Hindlimb muscle (tissue), 1 donor: ENCODE results near the gene ANKMY1. TPM values are rescaled to one million over a fixed set of nuclear protein-coding genes. Genes with fewer than 3 reads are reported as not detected.

Experiments
- DNase-seq: peaks from one replicate; pipeline ENCODE4 v3.0.0-alpha.2; 2013
- polyA plus RNA-seq: library from polyadenylated mRNA; unstranded; fragments of 120-200 nt; gene quantifications from one replicate; pipeline ENCODE4 v1.2.1, GENCODE V29; 2013; ENCODE audit not compliant: insufficient read length

ANKMY1 gene
- polyA plus RNA-seq, 1 donor = 11.4 TPM

DNA sequence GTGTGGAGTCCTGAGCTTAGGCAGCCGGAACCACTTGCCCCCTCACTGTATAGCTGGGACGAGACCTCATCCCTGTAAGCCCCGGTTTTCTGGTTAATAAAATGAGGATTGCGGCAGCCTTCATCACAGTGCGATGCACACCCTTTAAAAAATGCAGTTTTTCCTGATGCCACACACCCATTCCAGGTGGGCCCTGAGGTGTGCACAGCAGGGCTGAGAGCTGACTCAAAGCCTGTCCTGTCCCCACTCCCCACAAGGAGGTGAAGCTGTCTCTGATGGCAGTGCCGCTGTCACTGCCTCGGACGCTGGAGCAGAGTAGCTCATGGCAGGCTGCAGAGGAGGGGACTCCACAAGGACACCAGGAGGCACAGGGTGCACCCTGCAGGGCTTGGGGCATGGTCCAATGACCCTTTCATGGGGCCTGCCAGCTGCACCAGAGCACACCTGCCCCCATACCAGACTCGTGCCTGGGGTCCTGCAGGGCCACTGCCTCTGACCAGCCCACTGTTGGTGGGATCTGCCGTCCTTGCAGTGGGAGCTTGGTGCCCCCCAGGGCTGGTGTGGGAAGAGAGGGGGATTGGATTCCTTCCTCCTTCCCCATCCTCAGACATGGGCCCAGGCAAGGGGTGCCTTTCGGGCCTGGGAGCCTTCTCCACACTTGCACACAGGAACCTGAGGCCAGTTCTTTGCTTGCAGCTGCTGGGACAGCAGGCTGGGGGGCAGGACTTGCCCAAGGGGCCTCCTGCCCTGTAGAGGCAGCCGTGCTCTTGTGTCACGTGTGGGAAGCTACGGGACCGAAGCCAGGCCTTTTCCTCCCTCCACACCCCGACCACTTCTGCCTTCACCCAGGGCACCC lies 99.5 kb downstream of the ANKMY1 start:
- DNase-seq = no peak

DNA sequence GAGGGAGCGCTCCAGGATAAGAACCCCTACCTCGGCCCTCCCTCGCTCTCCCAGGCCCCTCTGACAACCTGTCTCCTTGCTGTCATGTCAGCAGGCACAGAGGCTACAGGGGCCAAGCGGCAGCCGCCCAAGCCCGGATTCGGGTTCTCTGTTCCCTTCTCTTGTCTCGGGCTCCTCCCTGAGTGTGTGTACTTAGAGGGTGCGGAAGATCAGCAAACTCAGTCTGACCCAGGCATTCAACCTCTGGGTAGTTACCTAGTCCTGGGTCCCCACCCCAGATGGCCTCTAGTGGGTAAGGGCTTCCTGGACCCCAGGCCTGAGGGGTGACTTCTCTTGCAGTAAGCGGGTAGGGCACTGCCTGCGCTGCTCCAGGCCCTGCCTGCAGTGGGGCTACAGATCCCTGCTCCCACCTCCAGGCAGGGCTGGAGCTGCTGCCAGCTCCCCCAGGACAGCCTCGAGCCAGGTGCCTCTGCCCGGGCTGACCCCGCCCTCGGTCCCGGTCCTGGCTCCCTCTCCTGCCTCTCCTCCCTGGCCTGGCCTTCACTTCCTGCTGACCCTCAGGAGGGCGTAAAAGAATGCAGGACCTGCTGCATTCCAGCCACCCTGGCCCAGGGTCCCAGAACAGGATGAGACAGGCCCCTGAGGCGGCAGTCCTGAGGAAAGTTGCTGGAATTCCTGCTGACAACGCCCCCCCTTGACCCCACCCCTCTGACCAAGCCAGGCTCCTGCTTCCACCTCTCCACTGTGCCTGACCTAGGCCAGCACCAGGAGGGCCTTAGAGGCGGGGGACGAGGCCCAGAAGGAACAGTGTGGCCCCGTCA lies 100.4 kb downstream of the ANKMY1 start:
- DNase-seq = no peak

DNA sequence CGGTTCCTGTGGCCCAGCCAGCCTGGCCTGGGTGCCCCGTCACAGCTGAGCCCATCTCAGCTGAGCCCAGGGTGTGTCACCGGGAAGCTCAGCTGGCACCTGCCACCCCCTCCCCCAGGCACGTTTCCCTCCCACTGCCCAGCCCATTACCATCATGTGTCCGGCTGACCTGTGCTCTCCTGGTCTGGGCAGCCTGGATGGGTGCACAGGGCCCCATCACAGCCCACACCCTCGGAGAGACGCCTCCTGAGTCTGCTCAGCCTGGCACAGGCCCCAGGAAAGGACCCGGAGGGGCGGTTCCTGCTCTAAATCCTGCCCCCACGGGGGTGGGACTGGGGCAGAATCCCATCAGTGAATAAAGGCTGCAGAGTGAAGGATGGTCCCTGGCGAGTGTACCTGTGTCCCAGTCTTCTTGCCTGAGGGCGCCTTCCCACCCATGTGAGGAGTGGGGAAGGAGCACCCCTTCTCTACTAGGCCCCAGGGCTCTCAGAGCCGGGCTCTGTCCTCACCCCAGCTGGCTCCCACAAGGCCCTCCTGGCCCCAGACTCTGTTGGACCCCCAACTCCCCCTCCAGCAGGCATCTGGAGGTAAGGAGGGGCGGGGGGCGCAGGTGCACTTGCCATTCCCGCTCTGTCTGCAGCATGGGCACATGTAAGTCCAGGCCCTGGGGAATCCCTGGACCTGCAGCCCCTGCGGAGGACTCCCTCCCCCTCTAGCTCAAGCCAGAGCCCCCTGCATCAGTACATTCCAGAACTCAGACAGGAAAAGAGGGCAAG lies 101.2 kb downstream of the ANKMY1 start:
- no peak for DNase-seq

DNA sequence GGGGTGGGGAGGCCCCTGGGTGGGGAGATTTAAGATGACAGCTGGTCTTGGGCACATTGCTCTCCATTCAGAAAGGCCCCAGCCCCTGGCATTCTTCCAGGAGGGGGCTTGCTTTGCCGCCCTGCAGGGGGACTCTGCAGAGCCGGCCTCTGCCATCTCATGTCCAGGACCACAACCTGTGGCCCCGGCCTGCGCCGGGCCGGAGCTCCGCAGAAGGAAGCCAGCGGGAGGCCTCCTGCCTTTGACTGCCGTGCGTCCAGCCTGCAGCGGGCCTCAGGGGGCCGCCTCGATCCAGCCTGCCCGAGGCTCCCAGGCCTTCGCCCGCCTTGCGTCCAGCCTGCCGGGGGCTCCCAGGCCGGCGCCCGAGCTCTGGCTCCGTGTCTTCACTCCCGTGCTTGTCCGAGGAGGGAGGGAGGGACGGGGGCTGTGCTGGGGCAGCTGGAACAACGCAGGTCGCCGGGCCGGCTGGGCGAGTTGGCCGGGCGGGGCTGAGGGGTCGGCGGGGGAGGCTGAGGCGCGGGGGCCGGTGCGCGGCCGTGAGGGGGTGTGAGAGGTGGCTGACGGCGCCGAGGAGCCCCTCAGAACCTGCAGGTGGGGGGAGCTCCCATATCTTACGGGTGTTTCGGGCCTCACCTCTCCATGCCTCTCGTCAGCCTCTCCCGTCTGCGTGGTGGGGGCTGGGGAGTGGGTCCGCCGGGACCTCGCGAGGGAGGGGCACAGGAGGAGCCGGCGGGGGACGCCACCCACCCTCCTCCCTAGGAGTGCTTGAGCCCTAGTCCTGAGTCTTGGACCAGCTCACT lies 101.9 kb downstream of the ANKMY1 start:
- no peak for DNase-seq

DNA sequence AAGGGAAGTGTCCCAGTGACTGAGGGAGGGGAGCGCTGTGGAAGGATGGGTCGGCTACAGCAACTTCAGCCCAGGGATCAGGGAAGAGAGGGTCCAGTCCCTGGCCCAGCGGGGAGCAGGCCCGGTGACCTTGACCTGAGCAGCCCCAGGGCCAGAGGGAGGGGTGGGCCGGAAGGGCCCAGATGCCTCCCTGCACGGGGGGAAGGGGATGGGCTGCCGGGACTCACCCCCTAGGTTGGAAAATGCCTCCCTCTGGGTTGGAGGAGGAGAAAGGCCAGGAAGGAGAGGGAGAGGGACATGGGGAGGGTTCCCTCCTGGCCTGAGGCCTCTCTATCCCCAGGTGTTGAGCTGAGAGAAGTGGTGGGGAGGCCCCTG lies 102.5 kb downstream of the ANKMY1 start:
- no peak for DNase-seq

DNA sequence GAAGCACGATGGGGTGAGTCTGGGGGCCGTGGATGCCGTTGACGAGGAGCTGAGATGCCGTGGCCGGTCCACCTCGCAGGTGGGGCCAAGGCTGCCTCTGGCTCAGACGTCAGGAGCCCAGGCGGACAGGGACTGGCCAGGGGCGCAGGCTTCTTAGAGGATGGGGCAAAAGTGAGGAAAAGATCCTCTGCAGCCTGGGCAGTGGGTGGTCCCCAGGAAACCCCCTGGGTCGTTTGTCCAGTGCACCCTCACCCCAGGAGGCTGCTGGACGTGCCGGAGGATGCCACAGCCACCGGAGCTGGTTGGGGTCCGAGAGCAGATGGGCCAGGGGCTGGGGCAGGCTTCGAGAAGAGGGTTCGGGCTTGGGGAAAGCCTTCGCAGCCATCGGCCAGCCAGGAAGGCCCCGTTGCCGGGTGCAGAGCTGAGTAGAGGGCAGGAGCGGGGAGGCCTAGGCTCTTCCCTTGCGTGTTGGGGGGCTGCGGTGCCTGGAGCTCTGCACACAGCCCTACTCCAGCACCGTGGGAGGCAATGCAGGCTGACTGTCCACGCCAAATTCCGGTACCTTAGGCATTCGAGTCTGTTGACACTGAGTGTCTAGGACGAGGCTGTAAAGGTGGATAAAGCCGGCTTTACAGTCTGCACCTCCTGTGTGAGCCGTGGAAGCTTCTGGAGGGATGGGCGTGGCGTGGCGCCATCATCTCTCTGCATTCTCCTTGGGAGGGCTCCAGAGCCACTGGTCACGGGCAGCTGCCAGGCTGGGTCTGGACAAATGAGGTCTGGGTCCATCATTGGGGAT lies 103.5 kb downstream of the ANKMY1 start:
- DNase-seq = no peak

DNA sequence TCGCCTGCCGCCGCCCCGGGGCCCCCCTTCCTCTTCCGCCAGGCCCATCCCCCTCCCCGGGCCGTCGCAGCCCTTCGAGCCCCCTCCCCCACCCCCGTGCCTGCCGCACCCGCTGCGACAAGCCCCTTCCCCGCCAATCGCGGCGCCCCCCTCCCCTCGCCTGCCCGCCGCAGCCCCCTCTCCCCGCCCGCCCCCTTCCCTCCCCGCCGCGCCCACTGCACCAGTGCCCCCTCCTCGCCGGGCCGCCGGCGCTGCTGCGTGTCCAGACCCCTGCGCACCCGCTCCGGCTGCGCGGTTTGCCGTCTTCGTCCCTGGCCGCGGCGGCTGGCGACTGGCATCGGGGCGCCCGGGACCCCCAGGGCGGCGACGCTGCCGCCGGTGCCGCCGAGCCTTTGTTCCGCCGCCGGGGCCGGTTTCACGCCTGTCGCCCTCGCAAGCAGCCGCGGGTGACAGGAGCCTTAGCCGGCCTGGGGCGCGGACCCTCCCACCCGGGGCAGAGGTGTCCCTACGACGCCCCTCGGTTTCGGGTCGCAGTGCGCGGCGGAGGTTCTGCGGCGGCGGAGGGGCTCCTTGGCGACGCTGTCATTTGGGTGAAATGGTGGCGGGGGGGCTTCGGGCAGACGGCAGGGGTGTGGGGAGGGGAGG lies 104.2 kb downstream of the ANKMY1 start:
- no peak for DNase-seq

DNA sequence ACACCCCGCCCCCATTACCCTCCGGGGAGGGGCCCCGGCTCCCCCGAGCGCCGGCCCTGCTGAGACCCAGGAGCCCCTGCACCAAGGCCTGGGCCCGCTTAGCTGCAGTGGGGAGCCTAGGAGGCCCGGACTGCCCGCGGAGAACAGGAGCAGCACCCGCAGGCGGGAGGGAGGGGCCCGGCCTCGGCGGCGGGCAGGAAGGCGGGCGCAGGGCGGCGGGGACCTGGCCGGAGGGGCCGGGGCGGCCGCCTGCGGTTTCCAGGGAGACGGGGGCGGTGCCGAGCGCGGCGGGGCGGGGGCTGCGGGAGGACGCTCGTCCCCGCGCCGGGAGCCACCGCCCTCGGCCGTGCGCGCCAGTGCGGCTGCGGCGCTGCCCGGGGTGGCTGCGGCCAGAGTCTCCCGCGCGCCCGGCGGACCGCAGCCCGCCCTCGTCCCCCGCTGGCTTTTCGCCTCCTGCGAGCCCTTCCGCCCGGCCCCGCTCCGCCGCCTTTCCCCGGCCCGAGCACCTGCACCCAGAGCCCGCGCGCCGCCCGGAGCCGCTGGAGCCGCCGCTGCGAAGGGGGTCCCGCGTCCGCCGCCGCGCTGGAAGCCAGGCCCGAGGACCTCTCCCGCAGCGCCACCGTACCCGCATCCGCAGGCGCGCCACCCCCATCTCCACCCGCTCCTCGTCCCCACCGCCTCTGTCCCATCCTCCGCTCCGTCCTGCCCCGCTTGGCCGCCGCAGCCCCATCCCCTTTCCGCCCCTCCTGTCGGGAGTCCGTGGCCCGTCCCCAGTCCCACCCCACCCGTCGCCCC lies 105.1 kb downstream of the ANKMY1 start:
- peak; percentile 54 for DNase-seq

DNA sequence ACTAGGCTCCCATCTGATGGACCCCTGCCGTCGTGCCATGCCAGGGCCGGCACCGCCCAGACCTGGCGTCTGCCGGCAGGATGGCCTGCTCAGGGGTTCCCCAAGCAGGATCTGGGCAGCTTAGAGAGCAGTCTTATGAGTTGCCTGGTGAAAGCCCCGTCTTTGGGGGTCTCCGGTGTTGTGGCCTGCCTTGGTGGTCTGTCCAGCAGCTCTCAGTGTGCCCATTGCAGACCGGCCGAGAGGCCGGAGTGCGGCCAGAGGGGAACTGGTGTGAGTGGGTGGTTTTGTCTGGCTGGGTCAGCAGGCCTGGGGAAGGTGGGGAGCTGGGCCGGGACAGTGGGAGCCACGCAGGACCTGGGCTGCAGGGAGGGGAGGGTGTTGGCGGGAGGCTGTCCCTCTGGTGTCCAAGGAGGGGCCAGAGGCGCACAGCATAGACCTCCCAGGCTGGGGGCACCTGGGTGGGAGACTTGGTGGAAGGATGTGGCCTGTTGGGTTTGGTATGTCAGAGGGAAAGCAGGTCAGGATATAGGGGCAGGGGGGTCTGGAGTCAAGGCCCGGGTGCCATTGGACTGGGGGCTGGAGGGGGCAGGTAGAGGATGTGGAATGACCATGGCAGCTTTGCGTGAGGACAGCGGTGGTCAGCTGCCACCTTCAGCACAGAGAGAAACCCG lies 105.9 kb downstream of the ANKMY1 start:
- DNase-seq = no peak

DNA sequence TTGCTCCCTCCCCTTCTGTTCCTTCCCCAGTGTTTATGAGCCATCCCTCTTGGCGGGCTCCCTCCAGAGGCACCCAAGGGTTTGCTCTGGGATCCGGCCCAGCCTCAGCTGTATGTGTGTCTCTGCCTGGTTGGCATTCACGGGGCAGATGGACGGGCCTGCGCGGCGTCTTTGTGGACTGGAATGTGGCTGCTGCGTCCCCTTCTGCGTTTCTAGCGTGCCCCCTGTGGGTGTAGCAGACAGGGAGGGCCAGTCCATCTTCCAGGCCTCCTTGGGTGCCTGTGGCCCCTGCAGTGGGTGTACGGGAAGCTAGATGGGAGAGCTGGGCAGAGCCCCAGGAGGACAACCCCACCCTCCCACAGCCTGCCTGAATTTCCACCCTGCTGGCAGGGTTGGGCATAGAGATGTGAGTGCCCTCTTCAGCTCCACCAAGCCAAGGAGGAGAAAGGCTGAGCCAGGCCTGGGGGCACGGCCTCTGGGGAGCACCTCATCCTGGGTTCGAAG lies 106.6 kb downstream of the ANKMY1 start:
- no peak for DNase-seq

DNA sequence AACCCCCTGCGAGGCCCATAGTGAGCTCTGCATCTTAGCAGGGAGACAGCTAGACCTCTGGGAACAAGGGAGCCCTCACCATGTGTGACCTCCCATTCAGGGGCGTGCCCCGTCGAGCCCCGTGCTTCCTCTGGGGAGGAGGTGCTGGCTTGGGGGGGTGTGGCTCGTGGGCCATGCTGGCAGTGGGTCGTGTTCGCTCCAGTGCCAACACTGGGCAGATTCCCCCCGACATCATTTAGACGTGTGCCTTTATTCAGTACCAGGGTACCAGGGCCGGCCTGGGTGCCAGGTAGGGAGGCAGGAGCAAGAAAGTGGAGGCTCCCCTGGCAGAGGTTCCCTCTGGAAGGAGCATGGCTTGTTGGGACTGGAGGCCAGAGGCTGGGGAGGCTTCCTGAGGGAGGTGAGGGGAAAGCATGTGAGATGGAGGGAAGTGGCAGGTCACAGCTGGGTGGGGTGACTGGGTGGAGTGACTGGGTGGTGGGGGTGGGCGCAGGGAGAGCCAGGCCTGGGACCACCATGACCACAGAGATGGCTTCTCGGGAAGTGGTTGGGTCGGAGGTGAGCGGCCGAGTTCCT lies 107.2 kb downstream of the ANKMY1 start:
- DNase-seq = no peak

DNA sequence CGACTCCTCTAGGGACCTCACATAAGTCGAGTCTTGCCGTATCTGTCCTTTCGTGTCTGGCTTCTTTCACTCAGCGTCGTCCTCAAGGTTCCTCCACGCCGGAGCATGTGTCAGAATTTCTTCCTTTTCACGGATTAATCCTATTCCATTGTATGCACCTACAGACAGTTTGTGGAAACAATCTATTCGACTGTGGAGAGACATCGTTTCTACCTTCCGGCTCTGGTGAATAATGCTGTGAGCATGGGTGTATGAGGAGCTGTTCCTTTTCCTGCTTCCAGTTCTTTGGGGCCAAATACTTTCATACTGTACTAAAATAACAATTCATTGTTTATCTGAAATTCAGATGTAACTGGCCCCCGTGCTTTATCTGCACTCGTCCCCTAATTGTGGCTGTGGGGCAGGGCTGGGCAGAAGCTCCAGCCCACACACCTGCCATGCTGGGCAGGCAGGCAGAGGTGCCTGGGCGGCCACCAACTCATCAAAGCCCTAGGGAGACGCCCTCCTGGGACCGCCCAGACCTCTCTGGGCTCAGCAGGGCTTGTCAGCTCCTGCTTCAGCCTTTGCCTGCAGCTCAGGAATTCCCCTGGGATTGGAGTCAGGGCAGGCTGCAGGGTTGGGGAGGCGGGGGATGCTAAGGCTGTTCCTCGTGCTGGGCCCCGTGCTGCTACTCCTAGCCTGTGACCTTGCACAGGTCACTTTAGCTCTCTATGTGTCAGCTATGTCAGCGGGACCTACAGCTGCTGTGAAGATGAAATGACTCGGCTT lies 107.8 kb downstream of the ANKMY1 start:
- no peak for DNase-seq

DNA sequence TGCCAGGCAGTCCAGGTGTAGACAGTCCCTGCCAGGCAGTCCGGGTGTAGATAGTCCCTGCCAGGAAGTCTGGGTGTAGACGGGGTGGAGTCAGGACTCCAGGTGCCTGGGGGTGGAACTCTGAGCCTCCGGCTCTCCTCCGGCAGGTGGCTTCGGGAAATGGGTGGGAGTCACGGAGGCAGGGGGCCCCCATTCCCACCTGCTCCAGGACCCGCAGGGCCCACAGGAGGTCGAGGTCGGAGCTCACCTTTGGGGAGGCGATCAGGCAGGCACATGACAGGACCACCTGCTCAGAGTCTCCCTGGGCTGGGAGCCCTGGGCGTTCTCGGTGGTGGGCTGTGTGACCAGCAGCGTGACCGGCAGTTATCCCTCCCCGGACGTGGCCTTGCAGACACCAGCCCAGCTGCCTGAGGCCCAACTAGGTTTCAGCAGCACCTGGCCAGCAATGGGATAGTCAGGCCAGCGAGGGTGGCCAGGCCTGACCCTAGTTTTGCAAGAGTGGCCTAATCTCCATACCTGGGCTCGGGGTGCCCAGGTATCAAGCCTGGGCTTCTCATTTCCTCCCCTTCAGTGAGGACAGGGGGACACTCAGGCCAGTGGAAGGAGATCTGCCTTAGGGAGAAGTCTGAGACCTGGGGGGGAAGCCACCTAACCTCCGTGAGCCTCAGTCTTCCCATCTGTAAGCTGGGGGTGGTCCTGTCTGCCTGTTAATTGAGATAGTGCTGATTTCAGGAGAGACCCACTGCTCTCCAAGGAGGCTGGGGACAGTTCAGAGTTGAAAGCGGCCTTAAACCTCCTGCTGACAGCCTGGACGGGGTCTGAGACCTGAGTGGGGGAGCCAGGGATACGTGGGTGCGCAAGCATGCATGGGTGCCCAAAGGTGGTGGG lies 109.2 kb downstream of the ANKMY1 start:
- DNase-seq = no peak

DNA sequence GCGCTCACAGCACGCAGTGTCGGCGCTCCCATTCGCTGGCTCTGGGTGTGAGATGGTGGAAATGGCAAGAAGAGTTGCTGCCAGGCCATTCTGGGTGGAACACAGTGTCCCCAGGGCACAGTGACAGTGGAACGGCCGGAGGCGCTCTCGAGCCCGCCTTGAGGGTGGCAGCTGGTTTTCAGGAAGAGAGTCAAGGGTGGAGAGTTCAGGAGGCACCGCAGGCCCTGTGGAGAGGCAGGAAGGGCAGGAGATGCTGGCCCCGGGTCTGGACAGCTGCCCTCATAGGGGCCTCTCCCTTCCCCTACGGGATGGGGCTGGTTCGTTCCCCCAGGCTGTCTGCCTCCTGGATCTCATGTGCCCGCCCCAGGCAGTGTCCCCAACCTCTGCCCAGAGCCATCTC lies 109.9 kb downstream of the ANKMY1 start:
- DNase-seq = no peak

DNA sequence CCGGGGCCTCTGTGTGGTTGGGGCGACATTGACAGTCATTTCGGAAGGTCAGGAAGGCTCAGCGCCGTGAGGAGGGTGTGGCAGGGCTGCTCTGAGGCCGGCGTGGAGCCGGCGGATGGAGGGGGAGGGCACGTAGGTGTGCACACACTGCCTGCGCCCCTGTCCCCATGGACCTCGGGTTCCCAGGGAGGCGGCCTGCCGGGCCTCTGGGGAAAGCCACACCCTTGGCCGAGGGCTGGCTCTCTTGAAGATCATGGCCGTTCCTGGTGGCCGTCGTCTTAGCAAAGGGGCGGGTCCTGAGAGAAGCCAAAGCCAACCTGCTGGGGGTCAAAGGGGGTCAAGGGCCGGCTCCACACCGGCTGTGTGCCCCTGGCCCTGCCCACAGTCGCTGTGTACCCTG lies 110.5 kb downstream of the ANKMY1 start:
- no peak for DNase-seq

DNA sequence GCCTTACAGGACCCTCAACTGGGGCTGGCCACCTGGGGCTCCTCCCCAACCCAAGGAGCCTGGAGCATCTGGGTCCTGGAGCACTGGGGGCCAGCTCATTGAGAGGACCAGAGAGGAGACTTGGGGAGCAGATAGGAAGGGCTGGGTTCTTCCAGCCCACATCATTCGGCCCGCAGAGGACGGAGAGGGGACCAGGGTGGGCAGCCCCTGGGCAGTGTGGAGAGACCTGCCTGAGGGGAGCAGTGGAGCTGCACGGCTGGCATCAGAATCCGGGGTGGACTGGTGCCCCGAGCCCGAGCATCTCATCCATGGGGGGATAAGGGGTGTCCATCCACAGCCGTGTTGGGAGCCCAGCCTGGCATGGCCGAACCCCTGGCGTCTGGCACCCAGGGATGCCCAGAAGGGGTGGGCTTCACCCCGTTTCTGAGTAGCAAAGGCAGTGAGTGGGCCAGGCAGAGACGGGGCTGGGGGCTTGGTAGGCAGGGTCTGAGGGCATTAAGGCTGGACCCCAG lies 111.1 kb downstream of the ANKMY1 start:
- no peak for DNase-seq
